Spinal cord (tissue), 10 donors: ENCODE data around the gene DIP2A. TPM values are rescaled to one million over a fixed set of nuclear protein-coding genes. Genes with fewer than 3 reads are reported as not detected.
A peak's percentile ranks its signal among the peaks of the same experiment; 100 is the strongest.

ENCODE experiments used
- DNase-seq, 6 donors: peaks; one replicate each; pipeline versions ENCODE4 v3.0.0 to v3.0.0-alpha.2; 2013 to 2015; ENCODE audit warnings: low spot score in 6 of 6, low read depth in 4 of 6
- H3K27ac ChIP-seq: one replicate; pipeline ENCODE4 v1.5.1; 2013; ENCODE audit warnings: low read depth, low read length, control low read depth
- H3K27me3 ChIP-seq: one replicate; pipeline ENCODE4 v1.6.1; 2013; ENCODE audit warnings: low read length; ENCODE audit not compliant: control insufficient read depth, insufficient read depth
- H3K36me3 ChIP-seq: one replicate; pipeline ENCODE4 v1.6.1; 2013; ENCODE audit warnings: low read length; ENCODE audit not compliant: control insufficient read depth, insufficient read depth
- H3K4me1 ChIP-seq: one replicate; pipeline ENCODE4 v1.6.1; 2013; ENCODE audit warnings: low read length; ENCODE audit not compliant: control insufficient read depth, insufficient read depth
- H3K4me3 ChIP-seq: one replicate; pipeline ENCODE4 v1.5.1; 2013; ENCODE audit warnings: low read depth, low read length, control low read depth
- H3K9me3 ChIP-seq: one replicate; pipeline ENCODE4 v1.6.1; 2013; ENCODE audit warnings: low read length; ENCODE audit not compliant: control insufficient read depth, insufficient read depth
- WGBS: methylation state at CpG from one replicate; pipeline ENCODE4 v1.1.5; 2013; ENCODE audit warnings: missing lambda C conversion rate; ENCODE audit not compliant: insufficient coverage; 5-methylcytosine and 5-hydroxymethylcytosine counted together
- polyA plus RNA-seq, 2 donors: library from polyadenylated mRNA; unstranded; fragments of 120-200 nt; gene quantifications; one replicate each; pipeline ENCODE4 v1.2.1, GENCODE V29; 2013; ENCODE audit not compliant: insufficient read length in 2 of 2
- total RNA-seq, 2 donors: library from RNA; depleted of rRNA in 1 of 2; stranded (reverse); fragments of 120-200 nt in 1 of 2; fragments of >200 nt in 1 of 2; gene quantifications; one replicate each; pipeline versions ENCODE4 v1.2.3 to v1.2.4, GENCODE V29; 2013 to 2014
- donor health status: healthy.

The DIP2A gene
- total and polyA plus RNA-seq, 4 donors, result 41.2 to 69.6 (median 43.2) TPM

- WGBS, result 76% methylated on average over 6 of the region's 6 CpGs
- no peak overlapping the region for H3K4me3 ChIP-seq
- no peaks in the 10 kb centered on the region for H3K4me1 ChIP-seq
- peak in 1 of 6 donors; percentile 4 for DNase-seq
- H3K9me3 ChIP-seq, result no peaks in the 10 kb centered on the region
- H3K36me3 ChIP-seq, result peaks cover 8% of the 10 kb centered on the region
- H3K27me3 ChIP-seq, result no peaks in the 10 kb centered on the region
- peak overlapping the region; percentile 13 for H3K27ac ChIP-seq
Observed at GRCh38 chr21:46472246-46472645, 13.6 kb downstream of the DIP2A start.

GRCh38 chr21:46474382-46474781, 15.7 kb downstream of the DIP2A start:
- Histone ChIP-seq H3K36me3 (peaks cover 12% of the 10 kb centered on the region), H3K27me3 (no peaks in the 10 kb centered on the region), H3K4me3 (no peak overlapping the region), H3K4me1 (no peaks in the 10 kb centered on the region), H3K9me3 (no peaks in the 10 kb centered on the region), H3K27ac (no peak overlapping the region)
- WGBS, result 95% methylated on average over 2 of the region's 2 CpGs
- no peak for DNase-seq

- Histone ChIP-seq H3K4me1 (no peaks in the 10 kb centered on the region), H3K9me3 (no peaks in the 10 kb centered on the region), H3K4me3 (no peak overlapping the region), H3K27me3 (no peaks in the 10 kb centered on the region), H3K36me3 (peaks cover 8% of the 10 kb centered on the region), H3K27ac (no peak overlapping the region)
- DNase-seq, result no peak
- no CpG with 5 or more reads among the region's 1 CpG for WGBS
Observed at GRCh38 chr21:46475296-46475695, 16.6 kb downstream of the DIP2A start.

- no peak for DNase-seq
- WGBS, result 94% methylated on average over 4 of the region's 7 CpGs
- peaks cover 11% of the 10 kb centered on the region for H3K36me3 ChIP-seq
Observed at GRCh38 chr21:46477765-46478164, 19.1 kb downstream of the DIP2A start.

GRCh38 chr21:46478910-46479309, 20.2 kb downstream of the DIP2A start:
- no peak for DNase-seq
- H3K36me3 ChIP-seq, result peaks cover 14% of the 10 kb centered on the region
- 81% methylated on average over 2 of the region's 2 CpGs for WGBS
- no peak overlapping the region for H3K4me3 ChIP-seq
- no peak overlapping the region for H3K27ac ChIP-seq
- H3K4me1 ChIP-seq, result no peaks in the 10 kb centered on the region
- H3K9me3 ChIP-seq, result no peaks in the 10 kb centered on the region
- no peaks in the 10 kb centered on the region for H3K27me3 ChIP-seq

More at GRCh38 chr21:46477765-46478164, 19.1 kb downstream of the DIP2A start:
- Histone ChIP-seq H3K4me1 (no peaks in the 10 kb centered on the region), H3K9me3 (no peaks in the 10 kb centered on the region), H3K4me3 (no peak overlapping the region), H3K27ac (no peak overlapping the region), H3K27me3 (no peaks in the 10 kb centered on the region)

GRCh38 chr21:46480466-46480865, 21.8 kb downstream of the DIP2A start:
- Histone ChIP-seq H3K4me3 (no peak overlapping the region), H3K9me3 (no peaks in the 10 kb centered on the region), H3K4me1 (no peaks in the 10 kb centered on the region), H3K36me3 (peaks cover 14% of the 10 kb centered on the region), H3K27me3 (no peaks in the 10 kb centered on the region), H3K27ac (no peak overlapping the region)
- WGBS, result 83% methylated on average over 5 of the region's 5 CpGs
- DNase-seq, result no peak

GRCh38 chr21:46482225-46482845, 23.6 kb downstream of the DIP2A start:
- no peak for DNase-seq
- H3K4me3 ChIP-seq, result no peak overlapping the region
- H3K36me3 ChIP-seq, result peaks cover 9% of the 10 kb centered on the region
- no peak overlapping the region for H3K27ac ChIP-seq
- no CpG with 5 or more reads among the region's 6 CpGs for WGBS
- no peaks in the 10 kb centered on the region for H3K4me1 ChIP-seq
- no peaks in the 10 kb centered on the region for H3K27me3 ChIP-seq
- no peaks in the 10 kb centered on the region for H3K9me3 ChIP-seq

- no CpG with 5 or more reads among the region's 2 CpGs for WGBS
- Histone ChIP-seq H3K9me3 (no peaks in the 10 kb centered on the region), H3K36me3 (peaks cover 5% of the 10 kb centered on the region), H3K27me3 (no peaks in the 10 kb centered on the region), H3K4me3 (no peak overlapping the region), H3K4me1 (no peaks in the 10 kb centered on the region), H3K27ac (no peak overlapping the region)
- DNase-seq, result no peak
Observed at GRCh38 chr21:46482846-46483231, 24.1 kb downstream of the DIP2A start.

GRCh38 chr21:46483300-46484295, 24.9 kb downstream of the DIP2A start:
- Histone ChIP-seq H3K4me1 (no peaks in the 10 kb centered on the region), H3K27ac (no peak overlapping the region), H3K4me3 (no peak overlapping the region), H3K36me3 (peaks cover 5% of the 10 kb centered on the region), H3K27me3 (no peaks in the 10 kb centered on the region), H3K9me3 (no peaks in the 10 kb centered on the region)
- 100% methylated on average over 2 of the region's 6 CpGs for WGBS
- no peak for DNase-seq
